ENCODE measurements around the gene RPS25. TPM values are rescaled to one million over a fixed set of nuclear protein-coding genes. Genes with fewer than 3 reads are reported as not detected.

Gene RPS25
- total and polyA plus RNA-seq, 9 of the 15 experiments (the other 6 are each of a cell fraction or from before 2014, with no cell fraction given), result 1,553 to 5,486 (median 2,471) TPM

DNA sequence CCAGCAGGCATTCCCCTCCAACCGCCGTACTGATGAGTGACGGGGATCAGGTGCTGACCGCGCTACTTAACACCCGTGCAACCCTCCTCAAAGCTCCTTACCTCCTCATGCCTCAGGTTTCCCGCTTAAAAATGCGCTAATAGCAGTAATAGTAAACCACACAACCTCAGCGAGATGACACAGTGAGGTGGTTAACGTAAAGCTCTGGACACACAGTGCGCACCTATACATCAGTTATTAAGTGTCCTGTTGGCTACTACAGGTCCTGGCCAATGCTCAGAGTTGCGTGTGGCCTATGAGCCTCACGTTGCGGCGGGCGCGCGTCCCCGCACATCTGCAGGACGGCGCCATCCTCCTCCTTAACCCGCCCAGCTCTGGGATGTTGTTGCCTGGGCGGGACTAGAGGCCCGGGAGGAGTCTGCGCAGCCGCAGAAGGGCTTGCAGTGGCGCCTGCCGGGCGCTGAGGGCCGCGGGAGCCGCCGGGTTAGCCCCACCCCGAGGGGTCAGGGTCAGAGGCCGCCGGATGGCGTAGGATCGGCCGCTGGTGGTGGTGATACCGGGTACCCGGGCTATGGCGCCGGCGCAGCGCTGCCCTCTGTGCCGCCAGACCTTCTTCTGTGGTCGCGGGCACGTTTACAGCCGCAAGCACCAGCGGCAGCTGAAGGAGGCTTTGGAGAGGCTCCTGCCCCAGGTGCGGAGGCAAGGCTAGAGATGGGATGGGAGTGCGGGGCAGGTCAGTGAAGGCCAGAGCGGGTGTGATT lies 20.3 kb downstream of the RPS25 start, which contains the start of gene CENATAC (continued):
- TF ChIP-seq CEBPG (CRISPR knock-in tag; IDR thresholded peaks at IDR 0.05), result no peak
- TF ChIP-seq CEBPG (tag; conservative IDR thresholded peaks at IDR 0.05 in 1 of 2, IDR thresholded peaks at IDR 0.05 in 1 of 2), result no peak
- no peak for TF ChIP-seq ZNF224 (CRISPR knock-in tag; IDR thresholded peaks at IDR 0.05)
- no peak for TF ChIP-seq EWSR1 (IDR thresholded peaks at IDR 0.05; ENCODE audit: borderline replicate concordance, low read depth, partially characterized antibody)
- peak; percentile 94 for TF ChIP-seq POLR2G (IDR thresholded peaks at IDR 0.05; ENCODE audit: low read depth, low read length)
- TF ChIP-seq ZNF583 (CRISPR knock-in tag; IDR thresholded peaks at IDR 0.05), result peak; percentile 57; the same call in 1 of the 2 replicates
- TF ChIP-seq, protein P1, sequence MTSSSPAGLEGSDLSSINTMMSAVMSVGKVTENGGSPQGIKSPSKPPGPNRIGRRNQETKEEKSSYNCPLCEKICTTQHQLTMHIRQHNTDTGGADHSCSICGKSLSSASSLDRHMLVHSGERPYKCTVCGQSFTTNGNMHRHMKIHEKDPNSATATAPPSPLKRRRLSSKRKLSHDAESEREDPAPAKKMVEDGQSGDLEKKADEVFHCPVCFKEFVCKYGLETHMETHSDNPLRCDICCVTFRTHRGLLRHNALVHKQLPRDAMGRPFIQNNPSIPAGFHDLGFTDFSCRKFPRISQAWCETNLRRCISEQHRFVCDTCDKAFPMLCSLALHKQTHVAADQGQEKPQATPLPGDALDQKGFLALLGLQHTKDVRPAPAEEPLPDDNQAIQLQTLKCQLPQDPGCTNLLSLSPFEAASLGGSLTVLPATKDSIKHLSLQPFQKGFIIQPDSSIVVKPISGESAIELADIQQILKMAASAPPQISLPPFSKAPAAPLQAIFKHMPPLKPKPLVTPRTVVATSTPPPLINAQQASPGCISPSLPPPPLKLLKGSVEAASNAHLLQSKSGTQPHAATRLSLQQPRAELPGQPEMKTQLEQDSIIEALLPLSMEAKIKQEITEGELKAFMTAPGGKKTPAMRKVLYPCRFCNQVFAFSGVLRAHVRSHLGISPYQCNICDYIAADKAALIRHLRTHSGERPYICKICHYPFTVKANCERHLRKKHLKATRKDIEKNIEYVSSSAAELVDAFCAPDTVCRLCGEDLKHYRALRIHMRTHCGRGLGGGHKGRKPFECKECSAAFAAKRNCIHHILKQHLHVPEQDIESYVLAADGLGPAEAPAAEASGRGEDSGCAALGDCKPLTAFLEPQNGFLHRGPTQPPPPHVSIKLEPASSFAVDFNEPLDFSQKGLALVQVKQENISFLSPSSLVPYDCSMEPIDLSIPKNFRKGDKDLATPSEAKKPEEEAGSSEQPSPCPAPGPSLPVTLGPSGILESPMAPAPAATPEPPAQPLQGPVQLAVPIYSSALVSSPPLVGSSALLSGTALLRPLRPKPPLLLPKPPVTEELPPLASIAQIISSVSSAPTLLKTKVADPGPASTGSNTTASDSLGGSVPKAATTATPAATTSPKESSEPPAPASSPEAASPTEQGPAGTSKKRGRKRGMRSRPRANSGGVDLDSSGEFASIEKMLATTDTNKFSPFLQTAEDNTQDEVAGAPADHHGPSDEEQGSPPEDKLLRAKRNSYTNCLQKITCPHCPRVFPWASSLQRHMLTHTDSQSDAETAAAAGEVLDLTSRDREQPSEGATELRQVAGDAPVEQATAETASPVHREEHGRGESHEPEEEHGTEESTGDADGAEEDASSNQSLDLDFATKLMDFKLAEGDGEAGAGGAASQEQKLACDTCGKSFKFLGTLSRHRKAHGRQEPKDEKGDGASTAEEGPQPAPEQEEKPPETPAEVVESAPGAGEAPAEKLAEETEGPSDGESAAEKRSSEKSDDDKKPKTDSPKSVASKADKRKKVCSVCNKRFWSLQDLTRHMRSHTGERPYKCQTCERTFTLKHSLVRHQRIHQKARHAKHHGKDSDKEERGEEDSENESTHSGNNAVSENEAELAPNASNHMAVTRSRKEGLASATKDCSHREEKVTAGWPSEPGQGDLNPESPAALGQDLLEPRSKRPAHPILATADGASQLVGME (CRISPR knock-in tag; IDR thresholded peaks at IDR 0.05), result peak; percentile 76
- TF ChIP-seq ZNF140 (CRISPR knock-in tag; IDR thresholded peaks at IDR 0.05), result no peak
- TF ChIP-seq NCOA6 (IDR thresholded peaks at IDR 0.05), result no peak
- TF ChIP-seq, protein P2, sequence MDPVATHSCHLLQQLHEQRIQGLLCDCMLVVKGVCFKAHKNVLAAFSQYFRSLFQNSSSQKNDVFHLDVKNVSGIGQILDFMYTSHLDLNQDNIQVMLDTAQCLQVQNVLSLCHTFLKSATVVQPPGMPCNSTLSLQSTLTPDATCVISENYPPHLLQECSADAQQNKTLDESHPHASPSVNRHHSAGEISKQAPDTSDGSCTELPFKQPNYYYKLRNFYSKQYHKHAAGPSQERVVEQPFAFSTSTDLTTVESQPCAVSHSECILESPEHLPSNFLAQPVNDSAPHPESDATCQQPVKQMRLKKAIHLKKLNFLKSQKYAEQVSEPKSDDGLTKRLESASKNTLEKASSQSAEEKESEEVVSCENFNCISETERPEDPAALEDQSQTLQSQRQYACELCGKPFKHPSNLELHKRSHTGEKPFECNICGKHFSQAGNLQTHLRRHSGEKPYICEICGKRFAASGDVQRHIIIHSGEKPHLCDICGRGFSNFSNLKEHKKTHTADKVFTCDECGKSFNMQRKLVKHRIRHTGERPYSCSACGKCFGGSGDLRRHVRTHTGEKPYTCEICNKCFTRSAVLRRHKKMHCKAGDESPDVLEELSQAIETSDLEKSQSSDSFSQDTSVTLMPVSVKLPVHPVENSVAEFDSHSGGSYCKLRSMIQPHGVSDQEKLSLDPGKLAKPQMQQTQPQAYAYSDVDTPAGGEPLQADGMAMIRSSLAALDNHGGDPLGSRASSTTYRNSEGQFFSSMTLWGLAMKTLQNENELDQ (CRISPR knock-in tag; IDR thresholded peaks at IDR 0.05; ENCODE audit: borderline replicate concordance), result no peak
- TF ChIP-seq, protein P3, sequence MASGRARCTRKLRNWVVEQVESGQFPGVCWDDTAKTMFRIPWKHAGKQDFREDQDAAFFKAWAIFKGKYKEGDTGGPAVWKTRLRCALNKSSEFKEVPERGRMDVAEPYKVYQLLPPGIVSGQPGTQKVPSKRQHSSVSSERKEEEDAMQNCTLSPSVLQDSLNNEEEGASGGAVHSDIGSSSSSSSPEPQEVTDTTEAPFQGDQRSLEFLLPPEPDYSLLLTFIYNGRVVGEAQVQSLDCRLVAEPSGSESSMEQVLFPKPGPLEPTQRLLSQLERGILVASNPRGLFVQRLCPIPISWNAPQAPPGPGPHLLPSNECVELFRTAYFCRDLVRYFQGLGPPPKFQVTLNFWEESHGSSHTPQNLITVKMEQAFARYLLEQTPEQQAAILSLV (tag; IDR thresholded peaks at IDR 0.05), result no peak
- TF ChIP-seq PHF21A (IDR thresholded peaks at IDR 0.05; ENCODE audit: borderline replicate concordance, low read depth), result no peak
- TF ChIP-seq CEBPB (tag; IDR thresholded peaks at IDR 0.05), result no peak
- no peak for TF ChIP-seq POU5F1 (IDR thresholded peaks at IDR 0.05; ENCODE audit: borderline replicate concordance, low read depth, low read length, partially characterized antibody)
- TF ChIP-seq NONO (IDR thresholded peaks at IDR 0.05; ENCODE audit: low read depth in 2 of 2, low read length in 1 of 2), result no peak
- no peak for TF ChIP-seq LARP7 (IDR thresholded peaks at IDR 0.05)
- 0 out of 2 replicates have a peak, but pooled peaks have one; percentile 53 for TF ChIP-seq KAT7 (CRISPR knock-in tag; IDR thresholded peaks at IDR 0.05; ENCODE audit: borderline replicate concordance)
- peak; percentile 70 for TF ChIP-seq MTA2 (IDR thresholded peaks at IDR 0.05; ENCODE audit: low read depth)
- no peak for TF ChIP-seq ZNF707 (CRISPR knock-in tag; conservative IDR thresholded peaks at IDR 0.05)
- no peak for TF ChIP-seq HDAC2 (IDR thresholded peaks at IDR 0.05)

Measured in K562 (cell line).